ENCODE measurements around the gene NUF2. TPM values are rescaled to one million over a fixed set of nuclear protein-coding genes. Genes with fewer than 3 reads are reported as not detected.

Gene NUF2
- total and polyA plus RNA-seq, 10 of the 15 experiments (the other 5 are each of a cell fraction or from before 2014, with no cell fraction given), result 27.4 to 62.6 (median 49.1) TPM

DNA sequence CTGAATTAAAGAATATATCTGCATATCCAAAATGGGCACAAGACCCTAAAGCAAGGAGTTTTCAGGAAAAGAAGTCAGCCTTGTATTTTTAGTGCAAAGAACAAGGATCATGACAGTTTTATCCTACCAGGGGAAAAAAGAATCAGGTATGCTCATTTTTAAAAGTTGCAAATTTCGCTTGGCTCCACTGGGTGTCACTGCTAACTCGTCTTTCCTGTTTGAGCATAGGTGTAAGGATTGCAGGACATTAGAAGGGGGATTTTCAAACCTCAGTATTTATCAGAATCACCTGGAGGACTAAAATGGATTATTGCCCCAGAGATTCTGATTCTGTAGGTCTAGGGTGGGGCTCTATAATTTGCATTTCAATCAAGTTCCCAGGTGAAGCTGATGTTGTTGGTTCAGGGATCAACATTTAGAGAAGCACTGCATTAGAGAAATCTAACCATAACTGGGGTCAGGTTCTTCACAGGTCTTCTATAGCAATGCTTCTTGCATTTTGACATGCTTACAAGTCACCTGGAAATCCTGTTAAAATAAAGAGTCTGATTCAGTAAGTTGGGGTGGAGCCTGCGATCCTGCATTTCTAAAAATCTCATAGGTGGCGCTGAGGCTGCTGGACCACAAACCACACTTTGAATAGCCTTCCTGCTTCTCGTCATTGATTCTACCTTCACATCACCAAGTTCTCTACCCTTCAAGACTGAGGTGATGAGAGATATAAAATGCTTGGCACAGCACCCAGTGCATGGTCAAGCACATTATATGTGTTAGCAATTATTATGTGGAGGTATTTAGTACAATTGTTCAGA, 39.6 kb downstream of the NUF2 start:
- H3K4me2 ChIP-seq (ENCODE audit: control insufficient read depth, insufficient read depth), result no peak overlapping the region
- no peak for TF ChIP-seq E2F8 (IDR thresholded peaks at IDR 0.05; ENCODE audit: low read depth, partially characterized antibody)
- TF ChIP-seq, protein P1, sequence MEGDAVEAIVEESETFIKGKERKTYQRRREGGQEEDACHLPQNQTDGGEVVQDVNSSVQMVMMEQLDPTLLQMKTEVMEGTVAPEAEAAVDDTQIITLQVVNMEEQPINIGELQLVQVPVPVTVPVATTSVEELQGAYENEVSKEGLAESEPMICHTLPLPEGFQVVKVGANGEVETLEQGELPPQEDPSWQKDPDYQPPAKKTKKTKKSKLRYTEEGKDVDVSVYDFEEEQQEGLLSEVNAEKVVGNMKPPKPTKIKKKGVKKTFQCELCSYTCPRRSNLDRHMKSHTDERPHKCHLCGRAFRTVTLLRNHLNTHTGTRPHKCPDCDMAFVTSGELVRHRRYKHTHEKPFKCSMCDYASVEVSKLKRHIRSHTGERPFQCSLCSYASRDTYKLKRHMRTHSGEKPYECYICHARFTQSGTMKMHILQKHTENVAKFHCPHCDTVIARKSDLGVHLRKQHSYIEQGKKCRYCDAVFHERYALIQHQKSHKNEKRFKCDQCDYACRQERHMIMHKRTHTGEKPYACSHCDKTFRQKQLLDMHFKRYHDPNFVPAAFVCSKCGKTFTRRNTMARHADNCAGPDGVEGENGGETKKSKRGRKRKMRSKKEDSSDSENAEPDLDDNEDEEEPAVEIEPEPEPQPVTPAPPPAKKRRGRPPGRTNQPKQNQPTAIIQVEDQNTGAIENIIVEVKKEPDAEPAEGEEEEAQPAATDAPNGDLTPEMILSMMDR (IDR thresholded peaks at IDR 0.05 in 2 of 3, conservative IDR thresholded peaks at IDR 0.05 in 1 of 3; ENCODE audit: control insufficient read depth in 2 of 3, extremely low read depth in 1 of 3, insufficient read depth in 1 of 3, low read depth in 3 of 3, low read length in 3 of 3), result peak; percentile 39 to 59 (median 53); a peak in 5 of 6 replicates
- TF ChIP-seq SMC3 (IDR thresholded peaks at IDR 0.05; ENCODE audit: borderline replicate concordance, low read length), result peak; percentile 29; the same call in 1 of the 2 replicates
- TF ChIP-seq, protein P2, sequence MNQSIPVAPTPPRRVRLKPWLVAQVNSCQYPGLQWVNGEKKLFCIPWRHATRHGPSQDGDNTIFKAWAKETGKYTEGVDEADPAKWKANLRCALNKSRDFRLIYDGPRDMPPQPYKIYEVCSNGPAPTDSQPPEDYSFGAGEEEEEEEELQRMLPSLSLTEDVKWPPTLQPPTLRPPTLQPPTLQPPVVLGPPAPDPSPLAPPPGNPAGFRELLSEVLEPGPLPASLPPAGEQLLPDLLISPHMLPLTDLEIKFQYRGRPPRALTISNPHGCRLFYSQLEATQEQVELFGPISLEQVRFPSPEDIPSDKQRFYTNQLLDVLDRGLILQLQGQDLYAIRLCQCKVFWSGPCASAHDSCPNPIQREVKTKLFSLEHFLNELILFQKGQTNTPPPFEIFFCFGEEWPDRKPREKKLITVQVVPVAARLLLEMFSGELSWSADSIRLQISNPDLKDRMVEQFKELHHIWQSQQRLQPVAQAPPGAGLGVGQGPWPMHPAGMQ (IDR thresholded peaks at IDR 0.05; ENCODE audit: borderline replicate concordance), result no peak
- TF ChIP-seq RAD21 (IDR thresholded peaks at IDR 0.05; ENCODE audit: insufficient read depth, low read depth, low read length), result peak; percentile 63
- TF ChIP-seq CHD4 (IDR thresholded peaks at IDR 0.05), result no peak
- no peaks in the 10 kb centered on the region for H3K9me3 ChIP-seq (replicated peaks; ENCODE audit: control insufficient read depth, insufficient read depth, low read length)
- no peak overlapping the region for H2AFZ ChIP-seq (ENCODE audit: control insufficient read depth, low read depth, low read length)
- no TSS peak for BruUV-seq (replicated peaks)
- ChIA-PET POLR2A (no interaction called here), CTCF (no interaction called here), RAD21 (ENCODE audit: unreplicated experiment) (no interaction called here), SMC1A (ENCODE audit: uncharacterized antibody, unreplicated experiment) (interaction anchor here (0.6 kb wide), 1 partner anchor 1222 kb away, joined by 3 read pairs; no protein-coding TSS in a partner anchor)
- intact Hi-C loops (cut with micrococcal nuclease; ENCODE audit: unreplicated experiment) (loop anchor here (2.0 to 5.0 kb wide), 2 partner anchors 1425 to 1711 kb away; no protein-coding TSS in a partner anchor), in situ Hi-C loops (cut with MboI) (no loop called here)
- H3K9ac ChIP-seq (ENCODE audit: control insufficient read depth, insufficient read depth, low read length), result no peak overlapping the region
- FAIRE-seq (peak; percentile 73), ATAC-seq (peak; percentile 78), DNase-seq (ENCODE audit: low read depth, low spot score) (no peak)
- H3K36me3 ChIP-seq (ENCODE audit: control insufficient read depth in 2 of 2, insufficient read depth in 2 of 2, low read length in 1 of 2), result no peaks in the 10 kb centered on the region
- H3K4me1 ChIP-seq (ENCODE audit: control insufficient read depth, insufficient read depth, low read length), result no peaks in the 10 kb centered on the region
- no peaks in the 10 kb centered on the region for H3K27me3 ChIP-seq (replicated peaks in 1 of 2; ENCODE audit: control insufficient read depth in 2 of 2, insufficient read depth in 2 of 2, low read length in 1 of 2)
- H3K4me3 ChIP-seq, result no peak overlapping the region
- H4K20me1 ChIP-seq (ENCODE audit: control insufficient read depth, insufficient read depth), result no peaks in the 10 kb centered on the region
- WGBS (ENCODE audit: insufficient coverage, insufficient replicate concordance, low lambda C conversion rate, missing lambda C conversion rate), result 0% methylated on average over 5 of the region's 5 CpGs
- H3K79me2 ChIP-seq (ENCODE audit: control insufficient read depth, insufficient read depth, low read length), result no peaks in the 10 kb centered on the region
- H3K27ac ChIP-seq (ENCODE audit: control insufficient read depth, insufficient read depth), result no peak overlapping the region

Data from GM12878 (cell line).